GM18517 (cell line): ENCODE results near the gene P2RY4.
A peak's percentile ranks its signal among the peaks of the same experiment; 100 is the strongest.
"Not testable (repeated sequence)": the region's sequence is repeated elsewhere in the genome, so short reads cannot be mapped to it uniquely, and the experiment has no call there.

Experiments used
- ATAC-seq: cut with Tn5 transposase; IDR thresholded peaks from one replicate; pipeline ENCODE4 v1.9.1; 2021; ENCODE audit warnings: mild to moderate bottlenecking, moderate library complexity; ENCODE audit not compliant: unreplicated experiment

The P2RY4 gene

GRCh38 chrX:70260104-70260503 is at the start of gene P2RY4:
Gene P2RY4 (minus strand): TSS chrX:70260204. CDS start chrX:70259624, 580 bp downstream.
- no peak for ATAC-seq

GRCh38 chrX:70301716-70302115 is 41.7 kb upstream of the P2RY4 start:
- ATAC-seq, result no peak

- no peak for ATAC-seq
Measured at GRCh38 chrX:70293621-70294020, 33.6 kb upstream of the P2RY4 start.

- ATAC-seq, result no peak
Measured at GRCh38 chrX:70292788-70293187, 32.8 kb upstream of the P2RY4 start.

- peak; percentile 91 for ATAC-seq
Measured at GRCh38 chrX:70289793-70290770, 30.1 kb upstream of the P2RY4 start, which contains the start of the genes KIF4A and PDZD11. Gene KIF4A (plus strand): TSS chrX:70290104. CDS start chrX:70290459, 355 bp downstream. Gene PDZD11 (minus strand): TSS chrX:70289927. CDS start chrX:70289341, 586 bp downstream.

- ATAC-seq, result no peak
Measured at GRCh38 chrX:70289168-70289792, 29.3 kb upstream of the P2RY4 start.

- ATAC-seq, result no peak
Measured at GRCh38 chrX:70281951-70282350, 21.9 kb upstream of the P2RY4 start, which contains the start of gene RAB41. Gene RAB41 (plus strand): TSS chrX:70282172. CDS start chrX:70282218, 46 bp downstream.

GRCh38 chrX:70280573-70280972 is 20.6 kb upstream of the P2RY4 start:
- no peak for ATAC-seq

- no peak for ATAC-seq
Measured at GRCh38 chrX:70279081-70279480, 19.1 kb upstream of the P2RY4 start.

GRCh38 chrX:70274029-70274428 is 14.0 kb upstream of the P2RY4 start:
- ATAC-seq, result not testable (repeated sequence)

GRCh38 chrX:70268034-70268433 is 8.0 kb upstream of the P2RY4 start, which contains the start of gene ARR3:
Gene ARR3 (plus strand): TSS chrX:70268334. CDS start chrX:70269386, 1,052 bp downstream.
- ATAC-seq, result no peak

GRCh38 chrX:70264784-70265183 is 4.8 kb upstream of the P2RY4 start:
- ATAC-seq, result no peak

GRCh38 chrX:70262952-70263567 is 3.1 kb upstream of the P2RY4 start:
- no peak for ATAC-seq

GRCh38 chrX:70257423-70258288 is 2.3 kb downstream of the P2RY4 start:
- no peak for ATAC-seq

- ATAC-seq, result no peak
Measured at GRCh38 chrX:70255452-70255851, 4.6 kb downstream of the P2RY4 start.

- no peak for ATAC-seq
Measured at GRCh38 chrX:70254909-70255308, 5.1 kb downstream of the P2RY4 start.

- no peak for ATAC-seq
Measured at GRCh38 chrX:70254063-70254400, 6.0 kb downstream of the P2RY4 start.

- ATAC-seq, result no peak
Measured at GRCh38 chrX:70253377-70254062, 6.5 kb downstream of the P2RY4 start.

GRCh38 chrX:70252491-70252890 is 7.5 kb downstream of the P2RY4 start:
- ATAC-seq, result no peak

- no peak for ATAC-seq
Measured at GRCh38 chrX:70247252-70247651, 12.8 kb downstream of the P2RY4 start.
